ENCODE measurements around the gene DIP2C.

DNA sequence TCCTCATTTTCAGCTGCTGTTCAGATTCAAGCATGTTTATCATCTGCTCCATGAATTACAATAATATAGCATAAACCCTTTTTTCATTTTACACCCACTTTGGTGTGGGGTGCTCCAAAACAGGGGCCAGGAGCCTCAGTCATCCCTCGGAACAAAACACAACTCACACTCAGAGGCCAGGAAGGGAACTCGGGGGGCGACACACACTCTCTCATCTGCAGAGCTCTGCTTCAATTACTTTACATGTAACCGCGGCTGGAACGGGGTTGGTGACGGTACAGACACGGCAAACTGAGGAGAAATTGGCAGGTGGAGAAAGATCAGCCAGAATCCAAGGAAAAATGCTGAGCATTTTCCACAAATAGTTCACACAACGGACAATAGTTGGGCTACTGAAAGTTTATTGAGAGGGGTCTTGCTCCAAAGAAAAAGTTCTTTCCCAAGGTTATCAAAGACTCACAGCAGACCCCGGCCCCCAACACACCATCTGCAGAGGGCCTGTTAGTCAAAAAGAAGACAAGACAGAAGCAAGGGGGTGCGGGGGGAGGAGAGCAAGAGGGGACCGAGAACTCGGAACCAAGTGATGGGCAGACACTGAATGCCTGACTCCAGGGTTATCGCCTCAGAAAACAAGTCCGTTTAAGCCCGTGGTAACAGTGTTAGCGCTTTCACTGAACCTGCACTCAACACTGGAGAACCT lies 20.5 kb downstream of the DIP2C start:
- TF ChIP-seq POLR2A (IDR thresholded peaks at IDR 0.05; ENCODE audit: low read depth, low read length): no peak
- TF ChIP-seq TAF1 (IDR thresholded peaks at IDR 0.05; ENCODE audit: borderline replicate concordance, low read depth, low read length): no peak
- no peak for TF ChIP-seq POLR2AphosphoS5 (IDR thresholded peaks at IDR 0.05; ENCODE audit: low read depth, low read length)

Measured in GM12892 (cell line).